Activated CD8-positive, alpha-beta memory T cell treated with anti-CD3 and anti-CD28 coated beads for 1 hour (primary cell): ENCODE data around the gene KRT17.
"Not testable (repeated sequence)": the region's sequence is repeated elsewhere in the genome, so short reads cannot be mapped to it uniquely, and the experiment has no call there.

Experiments
- DNase-seq, 2 donors: peaks; one replicate each; pipeline ENCODE4 v3.0.0-alpha.2; 2020; ENCODE audit warnings: low read depth in 1 of 2; ENCODE audit errors: extremely low read depth in 1 of 2

The KRT17 gene

GRCh38 chr17:41578971-41579370 lies 45.4 kb downstream of the KRT17 start:
- no peak for DNase-seq

- DNase-seq, result no peak
Observed at GRCh38 chr17:41578538-41578937, 45.8 kb downstream of the KRT17 start.

DNA sequence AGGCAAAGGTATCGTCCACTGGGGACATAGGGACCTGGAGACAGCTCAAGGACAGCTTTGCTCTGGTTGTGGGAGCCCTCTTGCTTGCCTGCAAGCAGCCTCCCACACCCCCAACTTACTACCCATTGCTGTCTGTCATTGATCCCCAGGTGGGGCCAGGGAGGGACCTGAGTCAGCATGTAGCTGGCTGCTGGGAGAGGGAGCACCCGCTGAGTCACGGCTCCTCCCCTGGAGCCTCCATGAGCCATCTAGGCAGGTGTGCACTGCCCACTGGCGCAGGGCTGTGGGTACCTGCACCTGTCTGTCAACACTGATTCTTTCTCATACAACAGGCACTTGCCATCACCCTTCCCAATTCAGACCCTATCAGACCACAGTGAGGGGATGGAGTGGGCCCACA lies 47.6 kb downstream of the KRT17 start:
- DNase-seq, result not testable (repeated sequence)

DNA sequence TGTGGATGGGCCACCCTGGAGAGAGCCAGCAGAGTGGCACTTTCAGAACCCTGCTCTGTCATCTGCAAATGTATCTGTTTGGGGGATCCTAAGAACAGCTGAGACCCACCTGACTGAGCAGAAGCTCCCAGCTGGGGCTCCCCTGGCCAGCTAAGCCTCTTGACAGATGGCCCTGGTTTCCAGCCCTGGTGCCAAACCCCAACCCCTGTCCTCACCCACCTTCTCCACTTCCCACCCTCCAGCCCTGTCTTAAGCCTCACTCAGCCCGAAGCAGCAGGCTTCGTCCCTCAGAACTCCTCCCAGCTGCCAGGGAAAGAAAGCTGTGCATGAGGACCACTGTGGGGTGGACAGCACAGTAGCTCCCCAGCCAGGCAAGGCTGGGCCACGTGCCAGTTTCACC lies 49.0 kb downstream of the KRT17 start:
- no peak for DNase-seq

DNA sequence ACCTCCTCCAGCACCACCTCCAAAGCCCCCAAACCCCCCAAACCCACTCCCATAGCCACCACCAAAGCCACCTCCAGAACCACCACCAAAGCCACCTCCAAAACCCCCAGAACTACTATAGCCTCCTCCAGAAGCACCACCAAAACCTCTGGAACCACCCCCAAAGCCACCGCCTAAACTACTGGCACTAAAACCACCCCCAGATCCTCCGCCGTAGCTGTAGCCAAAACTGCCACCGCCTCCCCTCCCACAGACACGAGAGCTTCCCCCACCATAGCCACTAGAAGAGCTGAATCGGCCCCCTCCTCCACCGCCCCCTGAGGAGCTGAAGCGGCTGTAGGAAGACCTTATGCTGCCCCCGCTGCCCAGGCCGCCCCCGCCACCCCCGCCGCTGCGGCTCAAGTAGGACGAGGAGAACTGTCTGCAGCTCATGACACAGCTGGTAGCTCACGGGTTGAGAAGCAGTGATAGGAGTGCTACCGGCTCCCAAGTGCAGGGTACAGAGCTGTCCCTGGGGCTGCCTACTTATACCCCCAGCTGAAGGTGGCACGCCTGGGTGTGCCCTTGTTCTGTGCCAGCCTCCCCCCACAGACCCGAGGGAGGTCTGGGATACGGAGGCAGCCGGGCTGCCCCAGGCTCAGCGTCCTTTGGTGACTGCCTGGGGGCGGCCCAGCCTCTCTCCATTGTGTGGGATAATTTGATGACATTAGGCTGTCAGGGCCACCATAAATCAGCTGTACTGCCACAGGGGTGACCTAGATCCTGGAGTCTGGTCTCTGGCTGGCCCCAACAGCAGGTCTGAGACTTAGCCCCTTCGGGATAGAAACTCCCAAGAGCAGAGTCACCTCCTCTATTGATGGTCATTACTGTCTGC lies 52.6 kb downstream of the KRT17 start, which contains the start of gene KRT9:
TSS of gene KRT9 (minus strand) at position 499 of the 874 bp plus-strand sequence. CDS start at position 432, 67 bp downstream.
- no peak for DNase-seq
